GM23248 (cell line): ENCODE measurements around the gene WDR54. TPM values are rescaled to one million over a fixed set of nuclear protein-coding genes. Genes with fewer than 3 reads are reported as not detected.

ENCODE experiments used
- DNase-seq: peaks from one replicate; pipeline ENCODE4 v3.0.0-alpha.2; 2015
- H2AFZ ChIP-seq: fragments of 200-600 bp; sonication (generic); 2 replicates; pipeline ENCODE4 v1.6.1; 2016; ENCODE audit warnings: antibody characterized with exemption
- H3F3A ChIP-seq: fragments of 200-600 bp; sonication (generic); 2 replicates; pipeline ENCODE4 v1.6.1; 2016; ENCODE audit warnings: mild to moderate bottlenecking, antibody characterized with exemption, mixed run types; ENCODE audit not compliant: insufficient read depth
- H3K27ac ChIP-seq: fragments of 200-600 bp; sonication (generic); 2 replicates; pipeline ENCODE4 v1.5.1; 2016; ENCODE audit warnings: mild to moderate bottlenecking
- H3K27me3 ChIP-seq: fragments of 200-600 bp; sonication (generic); replicated peaks from 2 replicates; pipeline ENCODE4 v1.6.1; 2016; ENCODE audit warnings: mild to moderate bottlenecking; ENCODE audit not compliant: insufficient read depth
- H3K36me3 ChIP-seq: fragments of 200-600 bp; sonication (generic); 2 replicates; pipeline ENCODE4 v1.6.1; 2016; ENCODE audit warnings: low read depth, mild to moderate bottlenecking
- H3K4me1 ChIP-seq: fragments of 200-600 bp; sonication (generic); 2 replicates; pipeline ENCODE4 v1.6.1; 2016; ENCODE audit warnings: mild to moderate bottlenecking; ENCODE audit not compliant: insufficient read depth
- H3K4me2 ChIP-seq: fragments of 200-600 bp; sonication (generic); one replicate; pipeline ENCODE4 v1.6.1; 2016; ENCODE audit warnings: mild to moderate bottlenecking; ENCODE audit not compliant: unreplicated experiment
- H3K4me3 ChIP-seq: fragments of 200-600 bp; sonication (generic); 2 replicates; pipeline ENCODE4 v1.5.1; 2016; ENCODE audit warnings: mild to moderate bottlenecking
- H3K79me2 ChIP-seq: fragments of 200-600 bp; sonication (generic); 2 replicates; pipeline ENCODE4 v1.6.1; 2016; ENCODE audit warnings: mild to moderate bottlenecking; ENCODE audit not compliant: insufficient read depth
- H3K9ac ChIP-seq: fragments of 200-600 bp; sonication (generic); 2 replicates; pipeline ENCODE4 v1.6.1; 2016; ENCODE audit warnings: mild to moderate bottlenecking
- H3K9me2 ChIP-seq: fragments of 200-600 bp; sonication (generic); 2 replicates; pipeline ENCODE4 v1.6.1; 2016; ENCODE audit warnings: mixed run types, mild to moderate bottlenecking, moderate library complexity; ENCODE audit not compliant: insufficient read depth
- H3K9me3 ChIP-seq: fragments of 200-600 bp; sonication (generic); one replicate; pipeline ENCODE4 v1.6.1; 2017; ENCODE audit warnings: low read depth
- H4K20me1 ChIP-seq: fragments of 200-600 bp; sonication (generic); 2 replicates; pipeline ENCODE4 v1.6.0; 2016; ENCODE audit not compliant: insufficient read depth
- EZH2 ChIP-seq: fragments of 200-600 bp; sonication (generic); IDR thresholded peaks from 2 replicates; pipeline ENCODE4 v1.6.1; 2018; ENCODE audit warnings: antibody characterized with exemption, mild to moderate bottlenecking; ENCODE audit not compliant: insufficient read depth, poor library complexity, severe bottlenecking
- EZH2phosphoT487 ChIP-seq: fragments of 200-600 bp; sonication (generic); IDR thresholded peaks from 2 replicates; pipeline ENCODE4 v1.6.1; 2018; ENCODE audit warnings: antibody characterized with exemption, moderate library complexity, mild to moderate bottlenecking, low read depth; ENCODE audit not compliant: insufficient read depth
- WGBS, 2 experiments: methylation state at CpG; one replicate each; pipeline ENCODE4 v1.1.6; 2015 to 2017; ENCODE audit warnings: low lambda C conversion rate in 2 of 2, low coverage in 1 of 2; ENCODE audit errors: missing lambda C conversion rate in 2 of 2; 5-methylcytosine and 5-hydroxymethylcytosine counted together
- in situ Hi-C: fragments of 300-500 bp; cut with MboI; formaldehyde crosslinking; loops from 2 replicates; pipeline ENCODE4 v1.15.0; 2020
- polyA plus RNA-seq: library from polyadenylated mRNA; unstranded; fragments of >200 nt; fragmentation: Nextera tagmentation; extraction: Ambion mirVana; gene quantifications from 2 replicates; pipeline ENCODE4 v1.2.1, GENCODE V29; 2016
- total RNA-seq: library from RNA; depleted of rRNA; stranded (reverse); fragments of >200 nt; shearing (Covaris generic); gene quantifications from 2 replicates; pipeline ENCODE4 v1.2.3, GENCODE V29; 2014

Gene WDR54
- total and polyA plus RNA-seq, 2 experiments from 2014 or later, result 45.0 to 50.8 TPM

- Histone ChIP-seq H3K79me2 (peaks cover 32% of the 10 kb centered on the region), H3K4me3 (peak overlapping the region; percentile 79), H3K27ac (peak overlapping the region; percentile 34), H3K9me3 (no peaks in the 10 kb centered on the region), H3K4me2 (peak overlapping the region; percentile 93), H4K20me1 (no peaks in the 10 kb centered on the region), H3K9me2 (no peaks in the 10 kb centered on the region), H3K4me1 (peaks cover 4% of the 10 kb centered on the region; the same call in 1 of the 2 replicates), H2AFZ (peak overlapping the region; percentile 86), H3F3A (0 out of 2 replicates have a peak, but pooled peaks cover 4% of the 10 kb centered on the region), H3K36me3 (no peaks in the 10 kb centered on the region), H3K9ac (peak overlapping the region; percentile 79), H3K27me3 (no peaks in the 10 kb centered on the region)
- in situ Hi-C loops, result no loop called here
- WGBS, 2 experiments, result 0 to 5% methylated on average over 3 of the region's 3 CpGs
- no peak for TF ChIP-seq EZH2
- no peak for TF ChIP-seq EZH2phosphoT487
- DNase-seq, result no peak
These were observed 17.8 kb downstream of the WDR54 start for GRCh38 chr2:74439373-74439772.

DNA sequence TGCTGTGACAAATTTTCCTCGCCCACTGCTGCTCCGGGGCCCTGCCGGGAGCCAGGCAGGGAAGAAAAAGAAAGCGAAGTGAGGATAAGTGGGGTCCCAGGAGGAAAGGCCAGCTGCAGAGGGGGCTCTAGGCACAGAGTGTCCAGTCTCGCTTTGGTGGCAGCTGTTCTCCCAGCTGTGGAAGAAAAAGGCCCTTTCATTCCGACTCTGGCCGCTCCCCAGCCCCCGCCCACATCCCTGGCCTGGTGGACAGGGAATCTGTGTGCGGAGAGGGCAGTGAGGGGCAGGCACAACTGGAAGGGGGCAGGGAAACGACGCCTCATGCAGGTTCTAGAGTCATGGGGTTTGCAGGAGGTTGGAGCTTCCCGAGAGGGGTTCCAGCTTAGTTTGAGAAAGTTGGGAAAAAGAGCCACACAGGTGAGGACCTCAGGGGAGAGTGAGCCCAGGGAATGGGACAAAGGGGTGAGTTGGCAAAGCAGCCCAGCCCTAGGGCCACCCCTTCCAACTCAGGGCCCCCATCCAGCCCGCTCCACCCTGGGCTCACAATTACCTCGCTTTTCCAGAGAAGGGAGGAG is 18.4 kb downstream of the WDR54 start:
- in situ Hi-C loops, result no loop called here
- no peak for TF ChIP-seq EZH2phosphoT487
- TF ChIP-seq EZH2, result no peak
- no peaks in the 10 kb centered on the region for H3K36me3 ChIP-seq
- H3K9me3 ChIP-seq, result no peaks in the 10 kb centered on the region
- 0 out of 2 replicates have a peak, but pooled peaks cover 4% of the 10 kb centered on the region for H3F3A ChIP-seq
- H2AFZ ChIP-seq, result peak overlapping the region; percentile 86
- peaks cover 4% of the 10 kb centered on the region; the same call in 1 of the 2 replicates for H3K4me1 ChIP-seq
- H3K4me3 ChIP-seq, result peak overlapping the region; percentile 79
- H3K9ac ChIP-seq, result peak overlapping the region; percentile 79
- 2% methylated on average over 12 to 14 of the region's 14 CpGs for WGBS, 2 experiments
- peak overlapping the region; percentile 34 for H3K27ac ChIP-seq
- peaks cover 32% of the 10 kb centered on the region for H3K79me2 ChIP-seq
- no peaks in the 10 kb centered on the region for H3K27me3 ChIP-seq
- H4K20me1 ChIP-seq, result no peaks in the 10 kb centered on the region
- H3K4me2 ChIP-seq, result peak overlapping the region; percentile 93
- peak; percentile 81 for DNase-seq
- no peaks in the 10 kb centered on the region for H3K9me2 ChIP-seq

GRCh38 chr2:74440378-74441169 is 19.0 kb downstream of the WDR54 start:
- 8 to 14% methylated on average over 22 to 45 of the region's 45 CpGs for WGBS, 2 experiments
- Histone ChIP-seq H3K36me3 (no peaks in the 10 kb centered on the region), H2AFZ (peak overlapping the region; percentile 86), H3K9me3 (no peaks in the 10 kb centered on the region), H3K4me1 (peaks cover 4% of the 10 kb centered on the region; the same call in 1 of the 2 replicates), H3K27me3 (no peaks in the 10 kb centered on the region), H3F3A (0 out of 2 replicates have a peak, but pooled peaks cover 4% of the 10 kb centered on the region), H3K4me3 (peak overlapping the region; percentile 79), H3K27ac (peak overlapping the region; percentile 34), H3K9ac (peak overlapping the region; percentile 79), H4K20me1 (no peaks in the 10 kb centered on the region), H3K4me2 (peak overlapping the region; percentile 93), H3K79me2 (peaks cover 32% of the 10 kb centered on the region), H3K9me2 (no peaks in the 10 kb centered on the region)
- DNase-seq, result peak; percentile 93
- TF ChIP-seq EZH2phosphoT487 (no peak), EZH2 (no peak)
- in situ Hi-C loops, result no loop called here

DNA sequence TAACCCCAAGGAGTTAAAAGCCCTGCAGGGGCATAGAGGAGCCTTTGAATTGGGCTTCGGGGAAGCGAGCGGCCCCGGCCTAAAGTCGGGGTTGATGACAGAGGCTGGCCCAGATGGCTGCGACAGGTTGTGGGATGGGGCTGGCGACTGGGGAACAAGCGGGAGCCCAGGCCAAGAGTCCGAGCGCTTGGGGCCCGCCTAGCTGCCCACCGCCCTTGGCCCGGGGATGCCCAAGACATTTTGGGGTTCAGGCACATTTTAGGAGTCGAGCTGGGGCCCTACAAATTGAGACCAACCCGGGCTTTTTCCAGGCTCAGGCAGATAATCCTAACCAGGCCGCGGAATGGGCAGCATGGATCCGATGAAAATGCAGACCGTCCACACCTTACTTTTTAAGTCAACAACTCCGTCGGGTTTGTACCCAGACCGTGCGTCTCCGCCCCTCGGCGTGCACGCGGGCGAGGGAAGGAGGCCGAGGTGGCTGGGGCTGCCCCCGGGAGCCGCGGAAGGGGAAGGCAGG is 19.7 kb downstream of the WDR54 start:
- Histone ChIP-seq H3K9ac (peak overlapping the region; percentile 79; the same call in 1 of the 2 replicates), H3K9me2 (no peaks in the 10 kb centered on the region), H3F3A (0 out of 2 replicates have a peak, but pooled peaks cover 4% of the 10 kb centered on the region), H3K4me1 (peaks cover 4% of the 10 kb centered on the region; the same call in 1 of the 2 replicates), H3K27ac (no peak overlapping the region), H3K4me2 (peak overlapping the region; percentile 93), H2AFZ (peak overlapping the region; percentile 86), H3K9me3 (no peaks in the 10 kb centered on the region), H3K4me3 (peak overlapping the region; percentile 42; the same call in 1 of the 2 replicates), H3K79me2 (peaks cover 32% of the 10 kb centered on the region), H3K36me3 (no peaks in the 10 kb centered on the region), H4K20me1 (no peaks in the 10 kb centered on the region), H3K27me3 (no peaks in the 10 kb centered on the region)
- TF ChIP-seq EZH2 (no peak), EZH2phosphoT487 (no peak)
- WGBS, 2 experiments, result 16 to 21% methylated on average over 33 of the region's 33 CpGs
- in situ Hi-C loops, result no loop called here
- DNase-seq, result no peak
